Peyer's patch (tissue), 4 donors: ENCODE results near the gene NAV3.

Source experiments
- POLR2A ChIP-seq, 2 donors: fragments of 450-650 bp; IDR thresholded peaks; one replicate each; pipeline ENCODE4 v1.5.1; 2017; ENCODE audit warnings: antibody characterized with exemption in 2 of 2, mild to moderate bottlenecking in 2 of 2, moderate library complexity in 2 of 2
- TF ChIP-seq, protein P1 (sequence below), 6 experiments: fragments of 450-650 bp in 4 of 6; fragments of 200-600 bp in 2 of 6; sonication (generic) in 1 of 6; IDR thresholded peaks; one replicate each; pipeline ENCODE4 v1.5.1; 2017 to 2019; ENCODE audit warnings: antibody characterized with exemption in 6 of 6, mild to moderate bottlenecking in 3 of 6, moderate library complexity in 1 of 6

DNA sequence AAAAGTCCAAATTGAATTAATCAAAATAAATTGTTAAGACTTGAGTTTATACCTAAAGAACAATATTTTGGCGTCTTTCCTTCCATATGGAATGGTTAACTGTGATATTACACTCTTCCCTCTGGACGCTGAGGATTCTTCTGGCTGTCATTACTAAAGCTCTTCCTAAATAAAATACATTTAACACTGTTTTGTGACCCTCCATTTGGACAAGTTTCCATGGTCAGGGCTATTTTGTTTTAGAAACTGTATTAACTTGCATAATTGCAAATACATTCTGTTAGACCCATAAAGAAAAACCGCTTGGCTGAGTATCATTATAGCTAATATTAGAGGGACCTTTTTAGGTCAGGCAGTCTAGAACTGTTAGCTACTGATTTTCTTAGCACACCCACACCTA lies 87.4 kb downstream of the NAV3 start:
- TF ChIP-seq, protein P1, sequence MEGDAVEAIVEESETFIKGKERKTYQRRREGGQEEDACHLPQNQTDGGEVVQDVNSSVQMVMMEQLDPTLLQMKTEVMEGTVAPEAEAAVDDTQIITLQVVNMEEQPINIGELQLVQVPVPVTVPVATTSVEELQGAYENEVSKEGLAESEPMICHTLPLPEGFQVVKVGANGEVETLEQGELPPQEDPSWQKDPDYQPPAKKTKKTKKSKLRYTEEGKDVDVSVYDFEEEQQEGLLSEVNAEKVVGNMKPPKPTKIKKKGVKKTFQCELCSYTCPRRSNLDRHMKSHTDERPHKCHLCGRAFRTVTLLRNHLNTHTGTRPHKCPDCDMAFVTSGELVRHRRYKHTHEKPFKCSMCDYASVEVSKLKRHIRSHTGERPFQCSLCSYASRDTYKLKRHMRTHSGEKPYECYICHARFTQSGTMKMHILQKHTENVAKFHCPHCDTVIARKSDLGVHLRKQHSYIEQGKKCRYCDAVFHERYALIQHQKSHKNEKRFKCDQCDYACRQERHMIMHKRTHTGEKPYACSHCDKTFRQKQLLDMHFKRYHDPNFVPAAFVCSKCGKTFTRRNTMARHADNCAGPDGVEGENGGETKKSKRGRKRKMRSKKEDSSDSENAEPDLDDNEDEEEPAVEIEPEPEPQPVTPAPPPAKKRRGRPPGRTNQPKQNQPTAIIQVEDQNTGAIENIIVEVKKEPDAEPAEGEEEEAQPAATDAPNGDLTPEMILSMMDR (IDR thresholded peaks at IDR 0.05): no peak
- no peak for TF ChIP-seq POLR2A (IDR thresholded peaks at IDR 0.05)
